M059J (cell line): ENCODE measurements around the gene TMEM117. TPM values are rescaled to one million over a fixed set of nuclear protein-coding genes. Genes with fewer than 3 reads are reported as not detected.
A peak's percentile ranks its signal among the peaks of the same experiment; 100 is the strongest.

Experiments
- DNase-seq: peaks from one replicate; pipeline ENCODE4 v3.0.0-alpha.2; 2012; ENCODE audit warnings: low read depth
- total RNA-seq: library from RNA; depleted of rRNA; stranded (reverse); fragments of >200 nt; shearing (Covaris generic); gene quantifications from 2 replicates; pipeline ENCODE4 v1.2.3, GENCODE V29; 2014; rRNA removed

Gene TMEM117
- 5.3 and 6.6 TPM in 2 replicates for total RNA-seq

DNA sequence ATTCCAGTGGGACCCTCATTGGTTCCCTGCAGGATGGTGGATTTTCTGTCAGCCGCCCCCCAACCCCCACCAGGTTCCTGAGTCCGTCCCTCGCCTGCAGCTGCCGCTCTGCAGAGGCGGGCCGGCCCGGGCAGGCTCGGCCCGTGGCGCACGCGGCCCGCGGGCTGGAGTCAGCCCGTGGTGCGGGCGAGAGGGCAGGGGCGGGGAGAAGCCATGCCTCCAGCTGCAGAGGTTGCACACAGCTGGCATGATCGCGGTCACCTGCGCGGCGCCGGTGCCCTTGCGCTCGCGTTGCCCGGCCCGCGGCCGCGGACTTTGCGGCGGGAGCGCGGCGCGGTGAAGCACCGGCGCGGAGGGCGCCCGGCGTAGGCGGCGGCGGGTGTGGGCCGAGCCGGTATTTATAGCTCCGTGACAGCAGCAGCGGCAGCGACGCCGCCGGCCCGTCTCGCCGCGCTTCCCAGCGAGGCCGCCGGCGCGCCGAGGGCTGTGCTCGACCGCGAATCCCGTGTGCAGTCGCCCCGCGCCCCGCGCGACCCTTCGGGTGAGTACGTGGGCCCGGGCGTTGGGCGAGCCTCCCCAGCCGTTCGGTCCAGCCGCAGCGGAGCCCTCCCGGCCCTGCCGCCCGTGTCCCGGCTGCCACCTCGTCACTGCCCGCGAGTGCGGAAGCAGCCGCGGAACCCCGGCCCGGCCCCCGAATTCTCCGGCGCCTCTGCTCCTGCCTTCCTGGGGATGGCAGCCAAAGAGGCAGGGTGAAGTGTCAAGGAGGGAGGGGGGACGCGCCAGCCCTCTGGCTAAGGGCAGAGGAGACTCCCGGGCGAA lies at the start of gene TMEM117:
TSS of gene TMEM117 (plus strand) at position 426 of the 819 bp plus-strand sequence.
- peak; percentile 71 for DNase-seq

GRCh38 chr12:43786899-43787693 lies 48.8 kb upstream of the TMEM117 start:
- DNase-seq: peak; percentile 59

- peak; percentile 46 for DNase-seq
Observed at GRCh38 chr12:43789941-43790340, 45.9 kb upstream of the TMEM117 start.

DNA sequence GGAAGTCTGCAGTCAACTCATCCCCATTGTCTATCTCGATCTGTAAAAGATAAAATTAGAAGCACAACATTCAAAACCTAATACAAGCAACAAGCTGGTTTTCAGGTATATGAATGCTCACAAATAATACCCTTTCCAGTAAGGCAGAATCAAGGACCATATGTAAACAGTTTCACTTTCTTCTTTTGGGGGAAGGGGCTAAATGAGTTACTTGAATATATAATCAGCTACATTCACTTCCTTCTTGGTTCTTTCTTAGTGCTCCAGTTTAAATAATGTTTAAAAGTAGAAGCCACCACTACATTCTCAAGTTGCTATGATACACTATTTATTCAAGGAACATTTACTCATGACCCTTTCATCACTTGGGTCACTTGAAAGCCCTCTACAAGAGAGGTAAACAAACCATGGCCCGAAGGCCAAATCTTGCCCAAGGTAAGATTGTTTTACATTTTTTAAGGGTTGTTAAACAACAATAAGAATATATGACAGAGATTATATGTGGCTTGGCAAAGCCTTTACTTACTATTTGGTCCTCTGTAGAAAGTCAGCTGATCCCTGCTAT lies 40.1 kb upstream of the TMEM117 start:
- peak; percentile 80 for DNase-seq

- peak; percentile 21 for DNase-seq
Observed at GRCh38 chr12:43797561-43798217, 38.2 kb upstream of the TMEM117 start.

GRCh38 chr12:43805149-43805859 lies 30.6 kb upstream of the TMEM117 start:
- peak; percentile 20 for DNase-seq

DNA sequence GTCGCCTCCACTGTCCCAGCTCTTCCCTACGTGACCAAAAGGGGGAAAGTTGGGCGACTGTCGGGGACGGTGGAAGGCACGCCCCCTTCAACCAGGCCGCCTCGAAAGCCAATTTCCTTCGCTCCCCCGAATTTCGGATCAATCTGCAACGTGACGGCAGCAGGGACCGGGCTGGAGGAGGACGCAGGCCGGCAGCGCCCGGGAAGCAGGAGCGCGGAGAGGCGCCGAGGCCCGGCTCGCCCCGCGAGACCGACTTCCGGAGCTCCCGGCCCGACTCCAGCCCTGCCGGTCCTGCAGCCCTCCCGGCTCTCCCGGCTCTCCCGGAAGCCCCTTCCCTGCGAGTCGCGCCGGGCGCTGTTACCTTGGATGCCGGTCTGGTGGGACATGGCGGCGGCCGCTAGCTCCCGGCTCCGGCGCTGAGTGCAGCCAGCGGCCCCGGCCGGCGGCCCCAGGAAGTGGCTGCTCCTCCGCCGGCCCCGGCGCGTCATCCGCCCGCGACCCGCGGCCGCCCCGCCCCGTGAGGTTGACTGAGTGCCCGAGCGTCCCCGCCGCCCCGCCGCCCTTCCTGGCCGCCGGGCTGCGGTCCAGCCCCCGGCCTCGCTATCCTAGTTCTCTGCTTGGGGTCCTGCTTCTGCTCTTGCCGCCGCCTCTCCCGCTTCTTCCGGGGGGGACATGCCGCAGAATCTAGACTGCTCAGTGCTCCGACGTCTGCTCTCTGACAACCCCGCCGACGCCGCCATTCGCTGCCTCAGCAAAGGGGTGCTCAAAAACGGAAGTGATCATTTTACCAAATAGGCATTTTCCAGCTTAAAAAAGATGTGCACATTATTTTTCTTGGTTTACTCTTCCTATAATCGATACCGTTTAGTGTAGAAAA lies 29.8 kb upstream of the TMEM117 start, which contains the start of gene TWF1:
TSS of gene TWF1 (minus strand) at position 458 of the 877 bp plus-strand sequence. CDS start at position 386, 72 bp downstream.
- DNase-seq: peak; percentile 80

DNA sequence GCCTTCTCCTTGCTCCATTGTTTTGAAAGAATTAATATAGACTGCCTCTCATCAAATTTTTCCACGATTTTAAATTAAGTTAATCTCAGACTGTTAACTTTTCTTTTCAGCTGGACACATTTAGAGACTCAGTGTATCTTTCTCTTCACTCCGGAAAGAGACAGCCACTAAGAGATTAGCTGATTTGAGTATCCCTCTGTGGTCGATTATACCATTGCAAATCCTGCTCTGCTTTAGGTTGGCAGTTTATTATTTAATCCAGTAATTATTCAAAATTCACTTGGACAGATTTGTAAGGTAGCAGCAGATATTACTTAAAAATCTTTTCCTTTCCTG lies 29.2 kb upstream of the TMEM117 start:
- no peak for DNase-seq

- DNase-seq: no peak
Observed at GRCh38 chr12:43807386-43807785, 28.5 kb upstream of the TMEM117 start.

- DNase-seq: no peak
Observed at GRCh38 chr12:43812057-43812456, 23.8 kb upstream of the TMEM117 start.

GRCh38 chr12:43812926-43813325 lies 23.0 kb upstream of the TMEM117 start:
- DNase-seq: peak; percentile 68

DNA sequence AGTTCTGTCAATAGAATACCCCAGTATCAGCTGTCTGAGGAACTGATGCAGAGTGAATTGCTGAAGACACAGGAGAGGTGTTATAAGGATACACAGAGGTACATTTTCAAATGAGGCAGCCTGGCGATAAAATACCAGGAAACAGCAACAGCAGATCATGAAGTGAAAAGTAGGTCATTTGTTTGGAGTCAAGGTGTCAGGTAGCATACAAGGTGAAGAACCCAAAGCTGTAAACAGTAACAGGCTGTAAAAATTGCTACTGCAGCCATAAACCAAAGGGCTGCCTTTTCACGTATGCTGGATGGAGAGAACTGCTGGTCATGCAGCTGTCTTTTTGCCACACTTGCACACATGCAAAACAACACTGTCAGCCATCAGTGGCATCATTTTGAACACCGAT lies 20.5 kb upstream of the TMEM117 start:
- DNase-seq: no peak

GRCh38 chr12:43816168-43816567 lies 19.7 kb upstream of the TMEM117 start:
- peak; percentile 55 for DNase-seq

DNA sequence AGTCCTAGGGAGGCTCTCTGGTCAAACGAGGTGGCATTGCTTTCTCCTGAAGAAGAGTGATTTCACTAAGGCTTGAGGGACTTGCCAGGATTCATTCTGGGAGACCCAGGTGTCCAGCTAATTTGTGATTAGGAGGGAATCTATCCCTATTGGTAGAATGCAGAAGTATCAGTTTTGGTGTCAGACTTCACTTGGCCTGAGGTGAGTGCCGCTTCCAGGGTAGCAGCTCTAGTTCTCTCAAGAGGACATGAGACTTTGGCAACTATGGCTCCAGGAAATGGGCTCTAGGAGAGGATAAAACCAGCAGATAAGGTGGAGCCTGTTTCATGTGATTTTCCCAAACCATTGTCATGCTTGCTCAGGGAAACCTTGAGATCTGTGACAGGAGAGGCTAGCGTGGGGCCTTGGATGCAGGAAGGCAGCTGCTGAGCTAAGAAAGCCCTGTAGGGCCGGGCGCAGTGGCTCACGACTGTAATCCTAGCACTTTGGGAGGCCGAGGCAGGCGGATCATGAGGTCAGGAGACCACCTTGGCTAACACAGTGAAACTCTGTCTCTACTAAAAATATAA lies 11.6 kb upstream of the TMEM117 start:
- no peak for DNase-seq

GRCh38 chr12:43826681-43827080 lies 9.2 kb upstream of the TMEM117 start:
- DNase-seq: no peak

DNA sequence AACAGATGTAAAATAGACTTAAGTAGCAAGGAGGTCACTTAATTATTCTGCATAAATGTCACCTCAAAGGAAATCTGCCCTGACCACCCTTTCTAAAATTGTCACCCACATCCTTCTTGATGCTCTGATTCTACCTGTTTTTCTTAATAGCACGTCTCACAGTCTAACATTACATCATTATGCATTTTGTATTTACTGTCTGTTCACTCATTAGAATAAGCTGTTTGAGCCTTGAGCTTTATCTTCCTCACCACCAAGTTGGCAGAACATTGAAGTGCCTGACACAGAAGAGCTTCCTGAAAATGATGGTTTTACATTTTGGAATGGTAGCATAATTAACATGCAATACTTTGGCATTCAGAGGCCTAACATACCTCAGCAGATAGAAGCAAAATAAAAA lies 8.8 kb upstream of the TMEM117 start:
- no peak for DNase-seq

GRCh38 chr12:43832463-43833168 lies 3.3 kb upstream of the TMEM117 start:
- no peak for DNase-seq

DNA sequence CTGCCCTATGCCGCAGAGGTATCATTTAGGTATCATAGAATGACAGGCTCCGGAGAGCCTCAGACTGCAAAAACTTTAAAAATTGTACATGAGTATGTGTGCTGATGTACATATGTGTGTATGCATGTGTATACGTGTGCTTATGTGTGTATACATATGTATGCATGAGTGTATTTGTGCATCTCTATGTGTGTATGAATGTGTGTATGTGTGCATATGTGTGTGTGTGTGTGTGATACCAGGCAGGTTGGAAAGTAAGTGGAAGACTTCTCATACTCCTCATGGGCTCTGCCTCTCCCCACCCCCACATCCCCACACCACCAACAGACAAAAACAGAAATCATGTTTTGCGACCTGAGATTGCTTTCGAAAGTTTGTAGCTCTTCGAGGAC lies 621 bp upstream of the TMEM117 start:
- peak; percentile 19 for DNase-seq

DNA sequence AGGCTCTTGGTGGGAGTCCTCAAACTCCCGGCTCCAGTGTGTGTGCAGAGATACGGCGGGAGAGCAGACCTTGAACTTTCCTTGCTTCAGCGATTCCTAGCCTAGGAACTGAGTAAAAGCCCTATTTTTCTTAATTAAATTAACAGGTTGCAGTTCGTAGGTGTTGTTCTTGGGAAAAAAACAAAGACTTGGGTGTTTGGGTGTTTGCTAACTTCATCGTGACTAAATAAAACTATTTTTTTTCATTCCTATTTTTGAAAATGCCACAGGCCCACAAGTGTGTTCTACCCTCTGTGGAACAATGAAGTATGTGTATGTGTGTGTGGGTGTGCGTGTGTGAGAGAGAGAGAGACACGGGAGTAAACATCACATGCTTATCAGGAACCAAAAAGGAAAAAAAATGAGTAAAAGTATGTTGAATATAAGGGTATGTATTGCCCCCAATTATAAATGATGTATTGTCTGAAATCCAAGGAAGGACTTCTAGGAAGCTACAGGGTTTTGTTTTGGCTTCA lies 651 bp downstream of the TMEM117 start:
- DNase-seq: peak; percentile 30
